GM12892 (cell line): Measurements from ENCODE around the gene AOC3.

ENCODE experiments used
- POLR2AphosphoS5 ChIP-seq: IDR thresholded peaks from 2 replicates; pipeline ENCODE4 v1.6.1; 2011; ENCODE audit warnings: low read depth, low read length, control low read depth
- TAF1 ChIP-seq: IDR thresholded peaks from 2 replicates; pipeline ENCODE4 v1.6.1; 2011; ENCODE audit warnings: low read depth, mild to moderate bottlenecking, control low read depth, low read length, borderline replicate concordance

- TF ChIP-seq TAF1 (no peak), POLR2AphosphoS5 (no peak)
These were observed 6.7 kb upstream of the AOC3 start, which contains the start of gene AOC2 for GRCh38 chr17:42844271-42844670.
